ENCODE measurements around the gene TP53I11.

The TP53I11 gene

GRCh38 chr11:44905131-44905866, 45.4 kb downstream of the TP53I11 start:
- H3K4me3 ChIP-seq (ENCODE audit: low read depth, low read length) = no peak overlapping the region
- no peak for DNase-seq
- no peaks in the 10 kb centered on the region for H3K27me3 ChIP-seq (ENCODE audit: insufficient read depth, low read depth, severe bottlenecking)
- peaks cover 2% of the 10 kb centered on the region; the same call in 1 of the 2 replicates for H3K36me3 ChIP-seq
- no peak for TF ChIP-seq CTCF (IDR thresholded peaks at IDR 0.05; ENCODE audit: low read depth, low read length)
- H3K9me3 ChIP-seq (ENCODE audit: severe bottlenecking) = no peaks in the 10 kb centered on the region
- H3K27ac ChIP-seq = no peak overlapping the region

- Histone ChIP-seq H3K27ac (peak overlapping the region; percentile 13; the same call in 1 of the 2 replicates), H3K9me3 (ENCODE audit: severe bottlenecking) (no peaks in the 10 kb centered on the region), H3K27me3 (ENCODE audit: insufficient read depth, low read depth, severe bottlenecking) (no peaks in the 10 kb centered on the region), H3K36me3 (no peaks in the 10 kb centered on the region), H3K4me3 (ENCODE audit: low read depth, low read length) (no peak overlapping the region)
- DNase-seq = no peak
- no peak for TF ChIP-seq CTCF (IDR thresholded peaks at IDR 0.05; ENCODE audit: low read depth, low read length)
These were observed 46.2 kb downstream of the TP53I11 start for GRCh38 chr11:44904261-44905020.

- H3K4me3 ChIP-seq (ENCODE audit: low read depth, low read length) = no peak overlapping the region
- no peaks in the 10 kb centered on the region for H3K27me3 ChIP-seq (ENCODE audit: insufficient read depth, low read depth, severe bottlenecking)
- H3K36me3 ChIP-seq = peaks cover 6% of the 10 kb centered on the region; the same call in 1 of the 2 replicates
- no peak overlapping the region for H3K27ac ChIP-seq
- DNase-seq = no peak
- no peak for TF ChIP-seq CTCF (IDR thresholded peaks at IDR 0.05; ENCODE audit: low read depth, low read length)
- peaks cover 2% of the 10 kb centered on the region for H3K9me3 ChIP-seq (ENCODE audit: severe bottlenecking)
These were observed 47.2 kb downstream of the TP53I11 start for GRCh38 chr11:44903518-44903917.

- Histone ChIP-seq H3K27ac (no peak overlapping the region), H3K27me3 (ENCODE audit: insufficient read depth, low read depth, severe bottlenecking) (no peaks in the 10 kb centered on the region), H3K9me3 (ENCODE audit: severe bottlenecking) (peaks cover 2% of the 10 kb centered on the region), H3K4me3 (ENCODE audit: low read depth, low read length) (no peak overlapping the region), H3K36me3 (peaks cover 7% of the 10 kb centered on the region; the same call in 1 of the 2 replicates)
- TF ChIP-seq CTCF (IDR thresholded peaks at IDR 0.05; ENCODE audit: low read depth, low read length) = no peak
- DNase-seq = no peak
These were observed 47.6 kb downstream of the TP53I11 start for GRCh38 chr11:44903035-44903434.

- no peak for TF ChIP-seq CTCF (IDR thresholded peaks at IDR 0.05; ENCODE audit: low read depth, low read length)
- peaks cover 7% of the 10 kb centered on the region; the same call in 1 of the 2 replicates for H3K36me3 ChIP-seq
- peaks cover 2% of the 10 kb centered on the region for H3K9me3 ChIP-seq (ENCODE audit: severe bottlenecking)
- no peak overlapping the region for H3K27ac ChIP-seq
- H3K4me3 ChIP-seq (ENCODE audit: low read depth, low read length) = no peak overlapping the region
- no peak for DNase-seq
- no peaks in the 10 kb centered on the region for H3K27me3 ChIP-seq (ENCODE audit: insufficient read depth, low read depth, severe bottlenecking)
These were observed 48.9 kb downstream of the TP53I11 start for GRCh38 chr11:44901786-44902185.

Data from WERI-Rb-1 (cell line).